Large intestine (tissue), 3 donors: ENCODE measurements around the gene ITGAE. TPM values are rescaled to one million over a fixed set of nuclear protein-coding genes. Genes with fewer than 3 reads are reported as not detected.

Experiments used
- DNase-seq, 2 donors: peaks; one replicate each; pipeline versions ENCODE4 v3.0.0 to v3.0.0-alpha.2; 2013
- H3K27ac ChIP-seq: one replicate; pipeline ENCODE4 v1.5.1; 2013; ENCODE audit warnings: low read length
- H3K27me3 ChIP-seq: 2 replicates; pipeline ENCODE4 v1.6.1; 2013; ENCODE audit warnings: low read length; ENCODE audit not compliant: control insufficient read depth, insufficient read depth
- H3K36me3 ChIP-seq: 2 replicates; pipeline ENCODE4 v1.6.1; 2013; ENCODE audit warnings: low read length; ENCODE audit not compliant: control insufficient read depth, insufficient read depth
- H3K4me1 ChIP-seq: one replicate; pipeline ENCODE4 v1.6.1; 2013; ENCODE audit warnings: low read length; ENCODE audit not compliant: control insufficient read depth, insufficient read depth
- H3K4me3 ChIP-seq: one replicate; pipeline ENCODE4 v1.5.1; 2013; ENCODE audit warnings: low read length
- H3K9me3 ChIP-seq: one replicate; pipeline ENCODE4 v1.6.1; 2013; ENCODE audit warnings: mild to moderate bottlenecking, low read depth, low read length, moderate library complexity; ENCODE audit not compliant: control insufficient read depth
- WGBS: methylation state at CpG from one replicate; pipeline ENCODE4 v1.1.5; 2013; ENCODE audit warnings: low lambda C conversion rate; ENCODE audit not compliant: insufficient coverage; 5-methylcytosine and 5-hydroxymethylcytosine counted together
- polyA plus RNA-seq: library from polyadenylated mRNA; unstranded; fragments of 120-200 nt; gene quantifications from one replicate; pipeline ENCODE4 v1.2.1, GENCODE V29; 2013

Gene ITGAE
- polyA plus RNA-seq, 1 donor = 45.8 TPM

GRCh38 chr17:3817851-3818605, 17.0 kb upstream of the ITGAE start:
- H3K9me3 ChIP-seq = no peaks in the 10 kb centered on the region
- H3K4me1 ChIP-seq = no peaks in the 10 kb centered on the region
- H3K27ac ChIP-seq = no peak overlapping the region
- no peak overlapping the region for H3K4me3 ChIP-seq
- WGBS = 92% methylated on average over 4 of the region's 12 CpGs
- DNase-seq = no peak
- no peaks in the 10 kb centered on the region for H3K27me3 ChIP-seq
- H3K36me3 ChIP-seq = peaks cover 68% of the 10 kb centered on the region

GRCh38 chr17:3815925-3816324, 14.9 kb upstream of the ITGAE start:
- Histone ChIP-seq H3K27me3 (no peaks in the 10 kb centered on the region), H3K4me1 (no peaks in the 10 kb centered on the region), H3K4me3 (no peak overlapping the region), H3K27ac (no peak overlapping the region), H3K36me3 (peaks cover 72% of the 10 kb centered on the region), H3K9me3 (no peaks in the 10 kb centered on the region)
- no peak for DNase-seq
- 100% methylated on average over 2 of the region's 7 CpGs for WGBS

GRCh38 chr17:3815122-3815521, 14.1 kb upstream of the ITGAE start:
- H3K36me3 ChIP-seq = peaks cover 75% of the 10 kb centered on the region

GRCh38 chr17:3814361-3814760, 13.4 kb upstream of the ITGAE start:
- H3K27ac ChIP-seq = no peak overlapping the region
- peaks cover 79% of the 10 kb centered on the region for H3K36me3 ChIP-seq
- DNase-seq = no peak
- no peaks in the 10 kb centered on the region for H3K27me3 ChIP-seq
- no peak overlapping the region for H3K4me3 ChIP-seq
- 100% methylated on average over 2 of the region's 13 CpGs for WGBS
- no peaks in the 10 kb centered on the region for H3K4me1 ChIP-seq
- no peaks in the 10 kb centered on the region for H3K9me3 ChIP-seq

More at GRCh38 chr17:3815122-3815521, 14.1 kb upstream of the ITGAE start:
- no peaks in the 10 kb centered on the region for H3K27me3 ChIP-seq
- no peak overlapping the region for H3K4me3 ChIP-seq
- 80% methylated on average over 1 of the region's 6 CpGs for WGBS
- no peaks in the 10 kb centered on the region for H3K4me1 ChIP-seq
- no peak overlapping the region for H3K27ac ChIP-seq
- no peak for DNase-seq
- no peaks in the 10 kb centered on the region for H3K9me3 ChIP-seq

GRCh38 chr17:3813171-3813570, 12.2 kb upstream of the ITGAE start:
- peaks cover 81% of the 10 kb centered on the region for H3K36me3 ChIP-seq
- H3K27ac ChIP-seq = no peak overlapping the region
- no peak for DNase-seq
- WGBS = 100% methylated on average over 1 of the region's 15 CpGs
- H3K9me3 ChIP-seq = no peaks in the 10 kb centered on the region
- no peaks in the 10 kb centered on the region for H3K4me1 ChIP-seq
- no peak overlapping the region for H3K4me3 ChIP-seq
- H3K27me3 ChIP-seq = no peaks in the 10 kb centered on the region

- Histone ChIP-seq H3K27ac (no peak overlapping the region), H3K9me3 (no peaks in the 10 kb centered on the region), H3K4me3 (no peak overlapping the region), H3K36me3 (peaks cover 82% of the 10 kb centered on the region), H3K4me1 (no peaks in the 10 kb centered on the region), H3K27me3 (no peaks in the 10 kb centered on the region)
- WGBS = 100% methylated on average over 3 of the region's 12 CpGs
- no peak for DNase-seq
Observed at GRCh38 chr17:3812771-3813170, 11.8 kb upstream of the ITGAE start.

- WGBS = 81% methylated on average over 3 of the region's 10 CpGs
- Histone ChIP-seq H3K27ac (no peak overlapping the region), H3K4me1 (no peaks in the 10 kb centered on the region), H3K36me3 (peaks cover 83% of the 10 kb centered on the region), H3K9me3 (no peaks in the 10 kb centered on the region), H3K4me3 (no peak overlapping the region), H3K27me3 (no peaks in the 10 kb centered on the region)
- no peak for DNase-seq
Observed at GRCh38 chr17:3812284-3812683, 11.3 kb upstream of the ITGAE start.

GRCh38 chr17:3810019-3810418, 9.0 kb upstream of the ITGAE start:
- no CpG with 5 or more reads among the region's 4 CpGs for WGBS
- Histone ChIP-seq H3K4me1 (peaks cover 8% of the 10 kb centered on the region), H3K27ac (no peak overlapping the region), H3K27me3 (no peaks in the 10 kb centered on the region), H3K36me3 (peaks cover 69% of the 10 kb centered on the region), H3K4me3 (no peak overlapping the region), H3K9me3 (no peaks in the 10 kb centered on the region)
- DNase-seq = no peak

GRCh38 chr17:3809135-3809534, 8.1 kb upstream of the ITGAE start:
- no peaks in the 10 kb centered on the region for H3K27me3 ChIP-seq
- H3K4me1 ChIP-seq = peaks cover 17% of the 10 kb centered on the region
- no CpG with 5 or more reads among the region's 4 CpGs for WGBS
- H3K36me3 ChIP-seq = peaks cover 61% of the 10 kb centered on the region
- no peak overlapping the region for H3K4me3 ChIP-seq
- no peak for DNase-seq
- H3K9me3 ChIP-seq = no peaks in the 10 kb centered on the region
- no peak overlapping the region for H3K27ac ChIP-seq

GRCh38 chr17:3808701-3809100, 7.7 kb upstream of the ITGAE start:
- Histone ChIP-seq H3K4me1 (peaks cover 20% of the 10 kb centered on the region), H3K36me3 (peaks cover 58% of the 10 kb centered on the region)
- 91% methylated on average over 3 of the region's 7 CpGs for WGBS

GRCh38 chr17:3805581-3805980, 4.6 kb upstream of the ITGAE start:
- Histone ChIP-seq H3K27me3 (no peaks in the 10 kb centered on the region), H3K4me3 (no peak overlapping the region), H3K27ac (peak overlapping the region; percentile 55), H3K36me3 (peaks cover 33% of the 10 kb centered on the region), H3K4me1 (peaks cover 24% of the 10 kb centered on the region), H3K9me3 (no peaks in the 10 kb centered on the region)
- no CpG with 5 or more reads among the region's 5 CpGs for WGBS
- no peak for DNase-seq

More at GRCh38 chr17:3808701-3809100, 7.7 kb upstream of the ITGAE start:
- Histone ChIP-seq H3K9me3 (no peaks in the 10 kb centered on the region), H3K27me3 (no peaks in the 10 kb centered on the region), H3K27ac (no peak overlapping the region), H3K4me3 (no peak overlapping the region)
- no peak for DNase-seq
